C1 segment of cervical spinal cord (tissue), 14 donors: ENCODE data around the gene SMARCE1.
A peak's percentile ranks its signal among the peaks of the same experiment; 100 is the strongest.

ENCODE experiments used
- DNase-seq, 14 donors: peaks; one replicate each; lab custom pipeline; 2025; lab: John Stamatoyannopoulos, UW

SMARCE1 gene

GRCh38 chr17:40646791-40647623 is 611 bp downstream of the SMARCE1 start:
- no peak for DNase-seq

GRCh38 chr17:40645943-40646342 is 1.7 kb downstream of the SMARCE1 start:
- DNase-seq = no peak

GRCh38 chr17:40645291-40645690 is 2.3 kb downstream of the SMARCE1 start:
- DNase-seq = no peak

GRCh38 chr17:40637931-40638330 is 9.7 kb downstream of the SMARCE1 start:
- DNase-seq = no peak

- DNase-seq = no peak
These were observed 13.7 kb downstream of the SMARCE1 start for GRCh38 chr17:40633871-40634270.

- no peak for DNase-seq
These were observed 15.4 kb downstream of the SMARCE1 start for GRCh38 chr17:40632216-40632615.

GRCh38 chr17:40629842-40630241 is 17.8 kb downstream of the SMARCE1 start:
- DNase-seq = no peak

- DNase-seq = no peak
These were observed 22.3 kb downstream of the SMARCE1 start for GRCh38 chr17:40625311-40625710.

- no peak for DNase-seq
These were observed 24.0 kb downstream of the SMARCE1 start for GRCh38 chr17:40623419-40624210.

- DNase-seq = no peak
These were observed 25.1 kb downstream of the SMARCE1 start for GRCh38 chr17:40622509-40622928.

- no peak for DNase-seq
These were observed 26.0 kb downstream of the SMARCE1 start for GRCh38 chr17:40621578-40621977.

GRCh38 chr17:40621019-40621418 is 26.6 kb downstream of the SMARCE1 start:
- no peak for DNase-seq

GRCh38 chr17:40618754-40619625 is 28.6 kb downstream of the SMARCE1 start:
- no peak for DNase-seq

- DNase-seq = no peak
These were observed 29.9 kb downstream of the SMARCE1 start for GRCh38 chr17:40617678-40618240.

GRCh38 chr17:40616592-40616991 is 31.0 kb downstream of the SMARCE1 start:
- DNase-seq = no peak

GRCh38 chr17:40615841-40616476 is 31.7 kb downstream of the SMARCE1 start:
- DNase-seq = no peak

- peak in 1 of 14 donors; percentile 12 for DNase-seq
These were observed 32.4 kb downstream of the SMARCE1 start for GRCh38 chr17:40615068-40615840.

GRCh38 chr17:40614431-40615067 is 33.1 kb downstream of the SMARCE1 start:
- DNase-seq = no peak

GRCh38 chr17:40613467-40614154 is 34.0 kb downstream of the SMARCE1 start:
- no peak for DNase-seq
